ENCODE measurements around the gene SSTR5. TPM values are rescaled to one million over a fixed set of nuclear protein-coding genes. Genes with fewer than 3 reads are reported as not detected.

Gene SSTR5
- total and polyA plus RNA-seq, 4 donors, result not detected

- TF ChIP-seq REST (IDR thresholded peaks at IDR 0.05), result no peak
- TF ChIP-seq GABPA (IDR thresholded peaks at IDR 0.05 in 1 of 2, conservative IDR thresholded peaks at IDR 0.05 in 1 of 2), result no peak
Measured at GRCh38 chr16:1062895-1063294, 9.7 kb upstream of the SSTR5 start (continued).

GRCh38 chr16:1063728-1064127, 8.8 kb upstream of the SSTR5 start:
- no peak for DNase-seq (ENCODE audit: low spot score)
- Histone ChIP-seq H3K27me3 (ENCODE audit: control insufficient read depth in 4 of 4, insufficient read depth in 4 of 4, low read length in 3 of 4) (peaks cover 0 to 17% (median 4%) of the 10 kb centered on the region in 4 donors), H3K9ac (ENCODE audit: low read depth in 1 of 2, low read length in 2 of 2) (no peak overlapping the region), H3K9me3 (ENCODE audit: control insufficient read depth in 4 of 4, low read length in 3 of 4) (no peaks in the 10 kb centered on the region), H3K27ac (ENCODE audit: low read depth in 1 of 2, low read length in 2 of 2) (no peak overlapping the region), H3K4me3 (ENCODE audit: low read depth in 1 of 3, low read length in 3 of 3) (no peak overlapping the region), H3K36me3 (ENCODE audit: control insufficient read depth in 4 of 4, insufficient read depth in 3 of 4, low read depth in 1 of 4, low read length in 3 of 4) (no peaks in the 10 kb centered on the region), H3K4me1 (ENCODE audit: control insufficient read depth in 4 of 4, insufficient read depth in 4 of 4, low read length in 3 of 4) (no peaks in the 10 kb centered on the region)
- no peak for TF ChIP-seq ZBTB33 (IDR thresholded peaks at IDR 0.05)
- whole genome bisulfite sequencing, result 71% methylated on average over 21 of the region's 21 CpGs

GRCh38 chr16:1065469-1066128, 6.9 kb upstream of the SSTR5 start:
- no peak for DNase-seq (ENCODE audit: low spot score)
- no peak overlapping the region for H3K27ac ChIP-seq (ENCODE audit: low read depth in 1 of 2, low read length in 2 of 2)
- no peaks in the 10 kb centered on the region for H3K36me3 ChIP-seq (ENCODE audit: control insufficient read depth in 4 of 4, insufficient read depth in 3 of 4, low read depth in 1 of 4, low read length in 3 of 4)
- WGBS, result 38% methylated on average over 55 of the region's 55 CpGs
- H3K9ac ChIP-seq (ENCODE audit: low read depth in 1 of 2, low read length in 2 of 2), result no peak overlapping the region
- H3K4me1 ChIP-seq (ENCODE audit: control insufficient read depth in 4 of 4, insufficient read depth in 4 of 4, low read length in 3 of 4), result no peaks in the 10 kb centered on the region
- H3K4me3 ChIP-seq (ENCODE audit: low read depth in 1 of 3, low read length in 3 of 3), result no peak overlapping the region
- no peaks in the 10 kb centered on the region for H3K9me3 ChIP-seq (ENCODE audit: control insufficient read depth in 4 of 4, low read length in 3 of 4)
- H3K27me3 ChIP-seq (ENCODE audit: control insufficient read depth in 4 of 4, insufficient read depth in 4 of 4, low read length in 3 of 4), result peaks cover 0 to 28% (median 4%) of the 10 kb centered on the region in 4 donors
- TF ChIP-seq FOXA1 (IDR thresholded peaks at IDR 0.05) (no peak), ZBTB33 (IDR thresholded peaks at IDR 0.05) (no peak), REST (IDR thresholded peaks at IDR 0.05) (no peak), EGR1 (IDR thresholded peaks at IDR 0.05; ENCODE audit: low read depth in 2 of 2) (no peak), SP1 (IDR thresholded peaks at IDR 0.05) (no peak), JUND (IDR thresholded peaks at IDR 0.05) (no peak), RAD21 (IDR thresholded peaks at IDR 0.05) (no peak), MAX (IDR thresholded peaks at IDR 0.05) (no peak), ATF3 (IDR thresholded peaks at IDR 0.05) (no peak), TAF1 (conservative IDR thresholded peaks at IDR 0.05) (no peak), RXRA (IDR thresholded peaks at IDR 0.05) (no peak), HNF4A (conservative IDR thresholded peaks at IDR 0.05) (no peak), FOXA2 (IDR thresholded peaks at IDR 0.05) (no peak), YY1 (IDR thresholded peaks at IDR 0.05) (no peak), GABPA (IDR thresholded peaks at IDR 0.05 in 1 of 2, conservative IDR thresholded peaks at IDR 0.05 in 1 of 2) (no peak), NR2F2 (IDR thresholded peaks at IDR 0.05) (no peak), HNF4G (IDR thresholded peaks at IDR 0.05) (no peak)

Measured in liver (tissue), 9 donors.